ENCODE data around the gene DIP2A.
A peak's percentile ranks its signal among the peaks of the same experiment; 100 is the strongest.
"Not testable (repeated sequence)": the region's sequence is repeated elsewhere in the genome, so short reads cannot be mapped to it uniquely, and the experiment has no call there.

Gene DIP2A

DNA sequence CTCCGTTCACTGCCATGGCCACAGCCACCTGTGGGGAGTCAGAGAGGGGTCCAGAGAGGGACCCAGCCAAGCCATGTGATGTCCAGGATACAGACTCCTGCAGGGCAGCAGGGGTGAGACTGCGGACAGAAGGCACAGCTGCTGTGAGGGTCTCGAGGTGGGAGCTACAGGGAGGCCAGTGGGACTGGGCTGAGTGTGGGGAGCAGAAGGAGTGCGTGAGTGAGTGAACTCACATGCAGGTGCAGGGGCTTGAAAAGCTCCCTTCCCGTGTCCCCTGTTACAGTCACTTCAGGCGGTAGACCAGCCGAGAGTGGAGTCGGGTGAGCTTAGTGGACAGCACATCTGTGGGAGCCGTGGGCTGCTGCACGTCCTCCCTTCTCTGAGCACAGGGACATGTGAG is 103.8 kb downstream of the DIP2A start:
- no peak overlapping the region for H3K4me3 ChIP-seq (ENCODE audit: low read depth, low read length)
- DNase-seq (ENCODE audit: low read depth), result no peak

DNA sequence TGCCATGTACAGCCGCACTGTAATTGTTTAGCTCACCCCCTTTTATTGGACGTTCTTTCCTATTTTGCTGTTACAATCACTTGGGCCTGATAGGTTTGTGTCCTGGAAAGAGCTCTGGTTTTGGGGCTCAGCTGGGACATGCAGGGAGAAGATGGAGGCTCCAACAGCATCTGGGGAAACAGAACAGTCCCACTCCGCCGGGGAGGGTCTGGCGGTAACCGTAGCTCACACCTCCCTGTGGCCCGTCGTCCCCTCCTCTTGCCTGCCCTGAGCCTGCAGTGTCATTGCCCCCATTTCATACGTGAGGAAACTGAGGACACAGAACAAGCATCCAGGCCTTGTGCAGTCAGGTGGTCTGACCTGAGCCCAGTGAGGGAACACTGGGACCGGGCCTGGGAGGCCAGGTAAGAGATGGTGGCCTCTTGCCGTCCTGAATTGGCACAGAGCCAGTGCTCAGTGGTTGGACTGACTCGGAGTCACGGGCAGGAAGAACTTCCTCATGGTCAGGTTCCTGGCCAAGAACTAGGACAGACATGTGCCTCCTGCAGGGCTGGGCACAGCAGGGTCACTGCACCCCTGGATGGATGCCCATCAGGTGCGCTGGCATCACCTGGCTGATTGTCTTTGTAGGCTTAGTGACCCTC is 104.4 kb downstream of the DIP2A start:
- no peak for DNase-seq (ENCODE audit: low read depth)
- no peak overlapping the region for H3K4me3 ChIP-seq (ENCODE audit: low read depth, low read length)

DNA sequence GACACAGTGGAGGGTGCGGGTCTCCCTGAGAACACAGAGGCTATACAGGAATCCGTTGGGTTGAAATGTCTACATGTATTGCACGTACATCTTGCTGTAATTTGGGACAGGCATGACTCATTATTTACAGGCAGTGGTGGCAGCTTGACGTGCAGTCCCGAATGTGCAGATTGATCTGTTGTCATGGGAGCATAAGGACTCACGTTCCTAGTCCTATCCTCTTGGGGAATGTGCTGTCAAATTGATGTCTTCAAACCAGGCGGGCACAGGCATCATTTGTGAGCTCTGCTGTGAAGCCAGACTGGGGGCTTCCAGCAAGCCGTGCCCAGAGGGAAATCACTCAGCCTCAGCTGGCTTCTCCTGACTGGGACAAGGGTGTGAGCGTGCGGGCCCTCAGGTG is 105.7 kb downstream of the DIP2A start:
- H3K4me3 ChIP-seq (ENCODE audit: low read depth, low read length), result no peak overlapping the region
- DNase-seq (ENCODE audit: low read depth), result no peak

DNA sequence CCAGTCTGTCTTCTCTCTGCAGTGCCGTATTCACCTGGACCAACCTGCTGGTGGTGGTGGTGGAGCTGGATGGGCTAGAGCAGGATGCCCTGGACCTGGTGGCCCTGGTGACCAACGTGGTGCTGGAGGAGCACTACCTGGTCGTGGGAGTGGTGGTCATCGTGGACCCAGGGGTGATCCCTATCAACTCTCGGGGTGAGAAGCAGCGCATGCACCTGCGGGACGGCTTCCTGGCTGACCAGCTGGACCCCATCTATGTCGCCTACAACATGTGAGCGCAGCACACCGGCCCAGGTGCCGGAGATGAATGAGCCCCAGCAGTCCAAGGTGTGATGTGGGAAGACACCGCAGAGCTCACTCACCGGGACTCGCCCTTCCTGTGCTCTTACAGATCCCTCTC is 108.7 kb downstream of the DIP2A start:
- no peak for DNase-seq (ENCODE audit: low read depth)
- H3K4me3 ChIP-seq (ENCODE audit: low read depth, low read length), result no peak overlapping the region

GRCh38 chr21:46568562-46568961 is 109.9 kb downstream of the DIP2A start:
- DNase-seq (ENCODE audit: low read depth), result no peak
- no peak overlapping the region for H3K4me3 ChIP-seq (ENCODE audit: low read depth, low read length)

DNA sequence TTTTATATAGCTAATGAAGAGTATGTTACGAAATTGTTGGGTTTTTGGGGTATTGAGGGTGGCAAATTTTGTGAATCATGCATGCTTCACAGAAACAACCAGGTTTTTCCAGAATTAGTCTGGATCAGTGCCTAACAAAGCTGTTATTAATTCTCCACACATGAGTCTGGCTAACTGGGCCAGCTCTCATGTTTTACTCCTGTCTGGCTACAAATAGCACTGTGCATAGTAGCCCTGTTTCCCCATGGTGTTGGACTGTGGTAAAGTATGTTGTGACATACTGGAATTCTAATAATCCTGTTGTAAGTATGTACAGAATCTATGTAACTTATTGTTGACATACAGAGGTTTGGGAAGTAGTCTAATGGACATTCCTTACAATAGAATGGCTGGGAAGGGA is 110.4 kb downstream of the DIP2A start:
- no peak overlapping the region for H3K4me3 ChIP-seq (ENCODE audit: low read depth, low read length)
- no peak for DNase-seq (ENCODE audit: low read depth)

- DNase-seq (ENCODE audit: low read depth), result no peak
- H3K4me3 ChIP-seq (ENCODE audit: low read depth, low read length), result no peak overlapping the region
Measured at GRCh38 chr21:46570119-46570518, 111.4 kb downstream of the DIP2A start.

DNA sequence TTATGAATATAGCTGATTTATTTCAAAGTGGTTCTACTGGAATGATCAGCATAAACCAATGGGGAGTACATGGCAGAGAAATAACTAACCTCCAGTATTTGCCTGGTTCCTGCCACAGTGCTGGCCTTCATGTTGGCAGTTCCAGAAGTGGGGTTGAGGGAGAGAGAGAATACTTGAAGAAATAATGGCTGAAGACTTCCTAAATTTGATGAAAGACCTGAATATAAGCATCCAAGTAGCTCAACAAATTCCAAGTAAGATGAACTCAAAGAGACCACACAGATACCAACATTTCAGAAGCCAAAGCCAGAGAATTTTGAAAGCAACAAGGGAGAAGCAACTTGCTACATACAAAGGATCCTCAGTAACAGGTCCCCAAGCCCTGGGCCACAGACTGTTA is 111.9 kb downstream of the DIP2A start:
- H3K4me3 ChIP-seq (ENCODE audit: low read depth, low read length), result no peak overlapping the region
- DNase-seq (ENCODE audit: low read depth), result no peak

DNA sequence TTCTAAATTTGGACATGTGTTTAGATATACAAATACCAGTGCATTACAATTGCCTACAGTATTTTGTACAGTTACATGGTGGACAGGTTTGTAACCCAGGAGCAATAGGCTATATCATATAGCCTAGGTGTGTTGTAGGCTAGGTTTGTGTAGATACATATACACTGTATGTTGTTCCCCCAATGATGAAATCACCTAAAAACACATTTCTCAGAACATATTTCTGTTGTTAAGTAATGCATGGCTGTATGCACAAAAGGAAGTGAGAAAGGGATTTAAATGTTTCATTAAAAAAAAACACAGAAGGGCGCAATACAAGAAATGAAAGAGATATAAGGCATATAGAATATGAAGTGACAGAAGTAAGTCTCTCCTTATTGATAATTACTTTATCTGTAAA is 114.2 kb downstream of the DIP2A start:
- no peak for DNase-seq (ENCODE audit: low read depth)

GRCh38 chr21:46577786-46578185 is 119.1 kb downstream of the DIP2A start:
- H3K4me3 ChIP-seq (ENCODE audit: low read depth, low read length); DNase-seq (ENCODE audit: low read depth): not testable (repeated sequence)

More for the DNA sequence above, 114.2 kb downstream of the DIP2A start:
- H3K4me3 ChIP-seq (ENCODE audit: low read depth, low read length), result no peak overlapping the region

DNA sequence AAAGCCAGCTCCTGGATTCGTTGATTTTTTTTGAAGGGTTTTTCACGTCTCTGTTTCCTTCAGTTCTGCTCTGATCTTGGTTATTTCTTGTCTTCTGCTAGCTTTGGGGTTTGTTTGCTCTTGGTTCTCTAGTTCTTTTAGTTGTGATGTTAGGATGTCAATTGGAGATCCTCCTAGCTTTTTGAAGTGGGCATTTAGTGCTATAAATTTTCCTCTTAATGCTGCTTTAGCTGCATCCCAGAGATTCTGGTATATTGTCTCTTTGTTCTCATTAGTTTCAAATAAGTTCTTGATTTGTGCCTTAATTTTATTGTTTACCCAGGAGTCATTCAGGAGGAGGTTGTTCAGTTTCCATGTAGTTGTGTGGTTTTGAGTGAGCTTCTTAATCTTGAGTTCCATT is 120.7 kb downstream of the DIP2A start:
- not testable (repeated sequence) for H3K4me3 ChIP-seq (ENCODE audit: low read depth, low read length); DNase-seq (ENCODE audit: low read depth)

DNA sequence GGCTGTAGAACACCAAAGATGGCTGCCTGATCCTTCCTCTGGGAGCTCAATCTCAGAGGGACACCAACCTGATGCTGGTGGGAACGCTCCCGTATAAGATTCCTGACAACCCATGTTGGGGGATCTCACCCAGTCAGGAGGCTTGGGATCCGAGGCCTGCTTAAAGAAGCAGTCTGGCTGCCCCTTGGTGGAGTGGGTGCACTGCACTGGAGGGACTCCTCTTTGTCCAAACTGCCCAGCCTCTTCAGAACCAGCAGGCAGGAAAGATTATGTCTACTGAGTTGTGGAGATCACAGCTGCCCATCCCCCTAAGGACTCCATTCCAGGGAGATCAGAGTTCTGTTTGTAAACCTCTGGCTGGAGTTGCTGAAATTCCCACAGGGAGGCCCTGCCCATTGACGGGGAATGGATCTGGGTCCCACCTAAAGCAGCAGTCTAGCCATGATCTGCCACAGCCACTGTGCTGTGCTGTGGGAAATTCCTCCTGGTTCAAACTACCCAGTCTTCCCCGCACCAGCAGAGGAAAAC is 123.2 kb downstream of the DIP2A start:
- H3K4me3 ChIP-seq (ENCODE audit: low read depth, low read length), result no peak overlapping the region
- no peak for DNase-seq (ENCODE audit: low read depth)

- H3K4me3 ChIP-seq (ENCODE audit: low read depth, low read length), result no peak overlapping the region
- no peak for DNase-seq (ENCODE audit: low read depth)
Measured at GRCh38 chr21:46585191-46585953, 126.7 kb downstream of the DIP2A start.

DNA sequence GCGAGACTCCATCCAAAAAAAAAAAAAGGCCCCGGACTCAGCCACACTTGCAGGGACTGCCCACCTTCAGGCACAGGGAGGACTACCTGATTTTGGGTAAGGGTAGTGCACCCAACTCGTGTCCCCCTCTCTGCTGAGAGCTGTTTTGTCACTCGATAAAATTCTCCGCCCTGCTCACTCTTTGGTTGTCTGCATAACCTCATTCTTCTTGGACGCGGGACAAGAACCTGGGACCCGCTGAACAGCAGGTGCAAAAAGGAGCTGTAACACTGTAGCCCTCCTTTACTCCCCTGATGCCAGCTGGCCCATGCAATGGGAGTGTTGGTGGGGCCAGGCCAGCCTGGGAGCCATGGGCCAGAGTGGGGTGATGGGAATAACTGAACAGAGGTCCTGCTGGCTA is 135.6 kb downstream of the DIP2A start:
- H3K4me3 ChIP-seq (ENCODE audit: low read depth, low read length), result no peak overlapping the region
- no peak for DNase-seq (ENCODE audit: low read depth)

DNA sequence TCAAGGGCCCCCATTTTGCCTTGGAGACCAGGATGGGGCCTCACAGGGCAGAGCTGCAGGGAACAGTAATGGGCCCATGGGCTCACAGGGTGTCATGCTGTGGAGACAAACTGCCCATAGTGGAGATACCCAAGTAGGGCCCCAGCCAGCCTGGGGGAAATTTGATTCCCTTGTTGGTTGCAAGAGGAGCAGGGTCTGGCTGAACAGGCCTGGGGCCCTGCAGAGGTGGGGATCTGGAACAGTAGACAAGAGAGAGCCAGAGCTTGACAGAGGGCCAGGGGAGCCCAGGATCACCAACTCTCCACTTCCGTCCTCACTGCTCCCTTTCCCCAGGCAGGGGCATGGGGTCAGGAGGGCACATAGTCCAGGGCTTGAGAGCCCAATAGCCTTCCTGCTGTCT is 137.5 kb downstream of the DIP2A start:
- no peak overlapping the region for H3K4me3 ChIP-seq (ENCODE audit: low read depth, low read length)
- DNase-seq (ENCODE audit: low read depth), result no peak

DNA sequence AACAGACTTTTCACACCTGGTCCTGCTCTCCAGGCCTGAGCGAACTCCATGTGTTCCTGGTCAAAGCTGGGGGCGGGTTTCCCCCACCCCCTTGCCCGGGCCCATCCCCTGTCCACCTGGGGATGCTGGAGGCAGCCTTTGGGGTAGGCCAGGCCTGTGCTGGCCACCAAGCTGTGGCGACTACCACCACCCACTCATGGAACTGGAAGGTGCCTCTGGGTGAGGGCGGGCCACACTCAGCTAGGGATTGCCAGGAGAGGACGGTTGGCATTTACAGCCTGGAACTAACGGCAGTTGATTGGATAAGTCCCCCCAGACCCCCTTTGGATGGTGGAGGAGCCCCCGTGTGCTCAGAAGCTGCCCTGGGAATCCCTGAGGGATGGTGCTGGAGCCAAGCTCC is 138.3 kb downstream of the DIP2A start:
- no peak for DNase-seq (ENCODE audit: low read depth)
- no peak overlapping the region for H3K4me3 ChIP-seq (ENCODE audit: low read depth, low read length)

- H3K4me3 ChIP-seq (ENCODE audit: low read depth, low read length), result no peak overlapping the region
- no peak for DNase-seq (ENCODE audit: low read depth)
Measured at GRCh38 chr21:46597896-46598343, 139.2 kb downstream of the DIP2A start.

DNA sequence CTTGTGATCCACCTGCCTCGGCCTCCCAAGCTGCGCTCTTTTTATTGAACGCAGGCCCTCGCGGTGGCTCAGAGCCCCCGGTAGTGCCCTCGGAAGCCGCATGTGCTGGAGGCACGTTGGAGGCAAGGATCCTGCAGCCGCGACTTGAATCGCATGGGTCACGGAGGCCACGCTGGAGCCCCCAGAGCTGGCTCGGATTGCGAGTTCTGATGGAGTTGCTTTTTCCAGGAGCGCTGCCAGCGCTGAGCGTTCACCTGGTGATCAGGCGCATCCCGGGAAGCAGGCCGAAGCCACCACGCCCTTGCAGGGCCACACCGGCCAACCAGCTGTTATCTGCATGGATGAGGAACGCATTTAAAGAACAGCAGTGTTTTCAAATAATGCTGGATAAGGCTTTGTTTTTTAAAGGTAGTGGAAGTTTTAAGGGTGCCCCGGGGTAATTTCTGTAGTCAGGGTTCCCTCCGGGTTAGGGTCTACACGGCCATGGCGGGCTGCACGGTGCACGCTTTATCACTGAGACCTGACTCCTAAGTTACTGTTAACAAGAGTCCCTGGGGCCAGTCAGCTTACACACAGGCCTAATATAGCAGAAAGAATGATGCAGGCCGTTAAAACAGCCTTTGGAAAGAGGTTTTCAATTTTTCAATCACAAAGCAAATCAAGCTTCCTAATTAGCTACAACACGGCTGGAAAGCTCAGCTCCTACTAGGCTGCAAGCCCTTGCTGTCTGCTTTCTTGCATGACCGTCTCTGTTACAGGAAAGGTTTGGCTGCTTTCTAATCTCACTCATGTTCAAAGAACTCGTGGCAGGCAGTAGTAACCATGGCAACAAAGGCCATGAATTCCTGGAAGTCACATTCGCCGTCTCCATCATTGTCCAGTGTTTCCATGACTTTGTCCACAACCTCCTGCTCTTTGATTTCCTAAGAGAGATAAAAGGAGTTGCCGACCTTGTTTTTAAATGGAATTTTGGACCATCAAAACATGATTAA is 140.2 kb downstream of the DIP2A start:
- H3K4me3 ChIP-seq (ENCODE audit: low read depth, low read length), result no peak overlapping the region
- peak; percentile 33 for DNase-seq (ENCODE audit: low read depth)

GRCh38 chr21:46600305-46600704 is 141.6 kb downstream of the DIP2A start:
- no peak overlapping the region for H3K4me3 ChIP-seq (ENCODE audit: low read depth, low read length)
- DNase-seq (ENCODE audit: low read depth), result no peak

DNA sequence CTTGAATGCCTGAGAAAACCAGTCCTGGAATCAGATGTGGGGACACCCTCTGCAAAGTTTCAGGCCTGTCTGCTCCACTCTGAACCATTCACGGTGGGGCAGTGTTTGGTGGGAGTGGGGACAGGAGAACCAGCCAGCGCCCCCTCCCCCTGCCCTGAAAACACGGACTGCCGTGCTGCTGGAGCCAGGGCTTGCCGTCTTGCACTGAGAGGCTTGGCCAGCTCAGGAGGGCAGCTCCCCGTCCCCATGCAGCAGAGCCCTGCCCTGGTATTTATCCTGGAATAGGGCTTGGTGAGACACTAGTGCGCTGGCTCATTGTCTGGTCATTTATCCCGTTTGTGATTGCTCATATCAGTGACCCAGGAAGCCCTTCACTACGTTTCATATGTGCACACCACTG is 142.3 kb downstream of the DIP2A start:
- no peak overlapping the region for H3K4me3 ChIP-seq (ENCODE audit: low read depth, low read length)

More for the DNA sequence above, 142.3 kb downstream of the DIP2A start:
- no peak for DNase-seq (ENCODE audit: low read depth)
